ENCODE data around the gene CD200R1L. TPM values are rescaled to one million over a fixed set of nuclear protein-coding genes. Genes with fewer than 3 reads are reported as not detected.

CD200R1L gene
- total and polyA plus RNA-seq, 2 of the 4 experiments (the other 2 are of a cell fraction), result not detected

GRCh38 chr3:112813016-112813415 is 33.6 kb downstream of the CD200R1L start:
- WGBS, 2 experiments (ENCODE audit: extremely low coverage in 2 of 2, insufficient read length in 1 of 2), result no CpG with 5 or more reads among the region's 2 CpGs
- intact Hi-C loops (cut with micrococcal nuclease) (loop anchor here (5.0 kb wide), 1 partner anchor 179 kb away; the partner anchor contains the start of gene GTPBP8), dilution Hi-C loops (cut with HindIII; ENCODE audit: low sequenced_read_pairs, unreplicated experiment) (no loop called here)

More at GRCh38 chr3:112813016-112813415, 33.6 kb downstream of the CD200R1L start:
- H4K20me1 ChIP-seq (ENCODE audit: insufficient read depth, low read length), result no peaks in the 10 kb centered on the region
- ATAC-seq (ENCODE audit: low read depth) (no peak), DNase-seq (no peak)
- peaks cover 12% of the 10 kb centered on the region for H3K9me1 ChIP-seq (ENCODE audit: insufficient read depth, low read length)
- peak overlapping the region; percentile 92 for H2BK5ac ChIP-seq (ENCODE audit: low read depth, low read length, poor library complexity, severe bottlenecking)
- H3K27me3 ChIP-seq (ENCODE audit: control insufficient read depth, insufficient read depth, low read length), result no peaks in the 10 kb centered on the region
- TF ChIP-seq CTCF (conservative IDR thresholded peaks at IDR 0.05; ENCODE audit: low read depth, low read length) (no peak), NFE2L2 (IDR thresholded peaks at IDR 0.05; ENCODE audit: low read depth, low read length) (no peak), CEBPB (IDR thresholded peaks at IDR 0.05; ENCODE audit: low read depth, low read length) (no peak), MXI1 (IDR thresholded peaks at IDR 0.05; ENCODE audit: borderline replicate concordance, low read depth, low read length) (no peak), RFX5 (IDR thresholded peaks at IDR 0.05; ENCODE audit: low read depth, low read length) (no peak), RCOR1 (IDR thresholded peaks at IDR 0.05; ENCODE audit: insufficient replicate concordance, low read length) (no peak), ELK1 (IDR thresholded peaks at IDR 0.05; ENCODE audit: borderline replicate concordance, low read depth, low read length) (no peak)
- H3K9ac ChIP-seq (ENCODE audit: low read depth, low read length), result no peak overlapping the region
- H3K9me3 ChIP-seq (ENCODE audit: control insufficient read depth, insufficient read depth, low read length), result no peaks in the 10 kb centered on the region
- H2BK20ac ChIP-seq (ENCODE audit: low read depth, low read length), result peak overlapping the region; percentile 76
- no peak overlapping the region for H3K56ac ChIP-seq (ENCODE audit: extremely low read depth, insufficient read depth, low read length)
- H3K36me3 ChIP-seq (ENCODE audit: control insufficient read depth, insufficient read depth, low read length), result no peaks in the 10 kb centered on the region
- peak overlapping the region; percentile 88 for H2BK120ac ChIP-seq (ENCODE audit: low read depth, low read length)
- H3K27ac ChIP-seq (ENCODE audit: insufficient read depth, low read length), result peak overlapping the region; percentile 84; the same call in 1 of the 2 replicates
- ChIA-PET CTCF (interaction anchor here (1.2 to 5.0 kb wide), 3 partner anchors 9 to 176 kb away, joined by 4 to 35 read pairs (median 5); no protein-coding TSS in a partner anchor), POLR2A (ENCODE audit: unreplicated experiment) (interaction anchor here (1.0 kb wide), 1 partner anchor 171 kb away, joined by 4 read pairs; no protein-coding TSS in a partner anchor)
- peak overlapping the region; percentile 72 to 86; a peak in 3 of 4 replicates for H4K8ac ChIP-seq (ENCODE audit: low read depth in 2 of 2, low read length in 2 of 2)
- H2BK15ac ChIP-seq (ENCODE audit: low read depth, low read length), result peak overlapping the region; percentile 67
- H3K14ac ChIP-seq (replicated peaks; ENCODE audit: low read depth, low read length), result peak overlapping the region; percentile 86
- in situ Hi-C loops (cut with MboI; ENCODE audit: low sequenced_read_pairs), result loop anchor here (5.0 to 10.0 kb wide), 2 partner anchors 171 to 238 kb away; partner anchors contain the start of gene CCDC80
- H3K18ac ChIP-seq (ENCODE audit: low read depth, low read length), result peak overlapping the region; percentile 89
- no peak overlapping the region for H2AFZ ChIP-seq (replicated peaks; ENCODE audit: low read length, poor library complexity)
- BruUV-seq (replicated peaks), result no TSS peak
- H4K5ac ChIP-seq (ENCODE audit: low read depth, low read length), result peak overlapping the region; percentile 91
- no peak overlapping the region for H3K4me3 ChIP-seq (ENCODE audit: insufficient read depth, low read depth, low read length)
- H4K91ac ChIP-seq (ENCODE audit: insufficient read depth, low read depth, low read length), result peak overlapping the region; percentile 95
- no peak overlapping the region for H3K4me2 ChIP-seq (ENCODE audit: low read depth, low read length)
- peaks cover 25% of the 10 kb centered on the region for H3K4me1 ChIP-seq (ENCODE audit: control insufficient read depth, insufficient read depth, low read length)
- H3K4ac ChIP-seq (ENCODE audit: low read depth, low read length), result peak overlapping the region; percentile 78
- peak overlapping the region; percentile 86 for H2AK5ac ChIP-seq (ENCODE audit: low read depth, low read length)
- no peak overlapping the region for H3K23ac ChIP-seq (ENCODE audit: low read depth, low read length)
- no peak overlapping the region for H2AK9ac ChIP-seq (replicated peaks; ENCODE audit: low read depth, low read length, poor library complexity)
- no peaks in the 10 kb centered on the region for H3K79me1 ChIP-seq (ENCODE audit: low read depth in 1 of 2, low read length in 2 of 2)
